ENCODE data around the gene ZCCHC24. TPM values are rescaled to one million over a fixed set of nuclear protein-coding genes. Genes with fewer than 3 reads are reported as not detected.

ZCCHC24 gene
- total RNA-seq, 2 experiments from 2014 or later: 0.67 to 0.85 TPM

GRCh38 chr10:79411546-79412495, 33.6 kb downstream of the ZCCHC24 start:
- H3K9me3 ChIP-seq (ENCODE audit: control insufficient read depth in 1 of 2, insufficient read depth in 1 of 2, low read length in 2 of 2): no peaks in the 10 kb centered on the region
- no peaks in the 10 kb centered on the region for H3K36me3 ChIP-seq (ENCODE audit: insufficient read depth, low read length)
- ATAC-seq (ENCODE audit: poor library complexity) (no peak), DNase-seq (no peak)
- TF ChIP-seq CTCF (IDR thresholded peaks at IDR 0.05): no peak
- no peaks in the 10 kb centered on the region for H3K27me3 ChIP-seq (ENCODE audit: control insufficient read depth in 1 of 2, insufficient read depth in 2 of 2, low read length in 2 of 2)
- Mint-ChIP-seq H3K4me3 (no peak overlapping the region), H3K27me3 (no peaks in the 10 kb centered on the region), H3K27ac (no peak overlapping the region), H3K4me1 (ENCODE audit: low read depth) (no peaks in the 10 kb centered on the region), H3K9me3 (no peaks in the 10 kb centered on the region), H3K36me3 (ENCODE audit: low read depth) (no peaks in the 10 kb centered on the region)
- intact Hi-C loops (cut with DNase I, micrococcal nuclease): no loop called here
- no peak overlapping the region for H3K4me3 ChIP-seq (ENCODE audit: low read length)
- ChIA-PET POLR2A (no interaction called here), CTCF (no interaction called here)
- H3K4me1 ChIP-seq (ENCODE audit: insufficient read depth, low read length): peaks cover 7% of the 10 kb centered on the region
- H3K27ac ChIP-seq (ENCODE audit: low read depth in 1 of 2, low read length in 2 of 2): no peak overlapping the region

GRCh38 chr10:79410315-79411094, 34.9 kb downstream of the ZCCHC24 start:
- Mint-ChIP-seq H3K36me3 (ENCODE audit: low read depth) (no peaks in the 10 kb centered on the region), H3K4me3 (no peak overlapping the region), H3K4me1 (ENCODE audit: low read depth) (no peaks in the 10 kb centered on the region), H3K27ac (no peak overlapping the region), H3K9me3 (no peaks in the 10 kb centered on the region), H3K27me3 (no peaks in the 10 kb centered on the region)
- DNase-seq: no peak
- no peaks in the 10 kb centered on the region for H3K9me3 ChIP-seq (ENCODE audit: control insufficient read depth in 1 of 2, insufficient read depth in 1 of 2, low read length in 2 of 2)
- no peak overlapping the region for H3K27ac ChIP-seq (ENCODE audit: low read depth in 1 of 2, low read length in 2 of 2)
- POLR2A ChIA-PET: no interaction called here
- no peaks in the 10 kb centered on the region for H3K27me3 ChIP-seq (ENCODE audit: control insufficient read depth in 1 of 2, insufficient read depth in 2 of 2, low read length in 2 of 2)
- no peak for TF ChIP-seq CTCF (IDR thresholded peaks at IDR 0.05)
- H3K4me1 ChIP-seq (ENCODE audit: insufficient read depth, low read length): peaks cover 7% of the 10 kb centered on the region
- no peak overlapping the region for H3K4me3 ChIP-seq (ENCODE audit: low read length)
- H3K36me3 ChIP-seq (ENCODE audit: insufficient read depth, low read length): no peaks in the 10 kb centered on the region
- intact Hi-C loops (cut with DNase I, micrococcal nuclease): no loop called here
- CTCF ChIA-PET: no interaction called here
- no peak for ATAC-seq (ENCODE audit: poor library complexity)

GRCh38 chr10:79409726-79410085, 35.7 kb downstream of the ZCCHC24 start:
- H3K9me3 ChIP-seq (ENCODE audit: control insufficient read depth in 1 of 2, insufficient read depth in 1 of 2, low read length in 2 of 2): no peaks in the 10 kb centered on the region
- Mint-ChIP-seq H3K36me3 (ENCODE audit: low read depth) (no peaks in the 10 kb centered on the region), H3K27ac (no peak overlapping the region), H3K4me1 (ENCODE audit: low read depth) (no peaks in the 10 kb centered on the region), H3K9me3 (no peaks in the 10 kb centered on the region), H3K27me3 (no peaks in the 10 kb centered on the region), H3K4me3 (no peak overlapping the region)
- H3K27ac ChIP-seq (ENCODE audit: low read depth in 1 of 2, low read length in 2 of 2): no peak overlapping the region
- ChIA-PET CTCF (no interaction called here), POLR2A (no interaction called here)
- intact Hi-C loops (cut with DNase I, micrococcal nuclease): no loop called here
- H3K27me3 ChIP-seq (ENCODE audit: control insufficient read depth in 1 of 2, insufficient read depth in 2 of 2, low read length in 2 of 2): no peaks in the 10 kb centered on the region
- no peak for ATAC-seq (ENCODE audit: poor library complexity)
- no peak for TF ChIP-seq CTCF (IDR thresholded peaks at IDR 0.05)
- H3K4me3 ChIP-seq (ENCODE audit: low read length): no peak overlapping the region
- H3K4me1 ChIP-seq (ENCODE audit: insufficient read depth, low read length): peaks cover 7% of the 10 kb centered on the region
- DNase-seq: no peak
- no peaks in the 10 kb centered on the region for H3K36me3 ChIP-seq (ENCODE audit: insufficient read depth, low read length)

Data from CD4-positive, alpha-beta T cell (primary cell).